ENCODE data around the gene COX6B1. TPM values are rescaled to one million over a fixed set of nuclear protein-coding genes. Genes with fewer than 3 reads are reported as not detected.

The COX6B1 gene
- total RNA-seq, 1 donor from 2014 or later: 368 TPM

DNA sequence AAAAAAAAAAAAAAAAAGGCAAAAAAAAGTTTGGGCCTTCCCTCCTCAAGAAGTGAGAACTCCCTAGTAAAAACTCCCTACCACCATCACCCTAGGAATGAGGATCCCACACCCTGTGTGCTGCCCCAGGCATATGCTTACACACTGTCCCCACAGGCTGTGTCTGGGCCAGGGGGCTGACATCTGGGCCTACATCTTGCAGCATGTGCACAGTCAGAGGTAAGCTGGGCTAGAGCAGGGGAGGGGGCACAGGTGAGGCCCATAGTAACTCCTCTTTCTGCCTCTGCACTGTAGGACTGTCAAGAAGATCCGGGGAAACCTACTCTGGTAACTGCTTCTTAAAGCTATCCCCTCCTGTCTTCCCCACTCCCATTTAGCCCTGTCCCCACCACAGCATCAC lies 34.5 kb upstream of the COX6B1 start:
- H3K27me3 ChIP-seq (ENCODE audit: control insufficient read depth in 3 of 3, insufficient read depth in 3 of 3, low read length in 3 of 3): no peaks in the 10 kb centered on the region
- H3K9me3 ChIP-seq (ENCODE audit: control insufficient read depth in 3 of 3, low read length in 3 of 3): no peaks in the 10 kb centered on the region
- peaks cover 6 to 12% (median 9%) of the 10 kb centered on the region in 3 donors for H3K36me3 ChIP-seq (ENCODE audit: control insufficient read depth in 3 of 3, insufficient read depth in 3 of 3, low read length in 3 of 3)
- no peak overlapping the region for H3K27ac ChIP-seq (ENCODE audit: low read depth, low read length)
- peaks cover 11 to 16% (median 14%) of the 10 kb centered on the region in 3 donors for H3K4me1 ChIP-seq (ENCODE audit: control insufficient read depth in 3 of 3, insufficient read depth in 3 of 3, low read length in 3 of 3)
- peak overlapping the region in 1 of 3 donors; percentile 16 for H3K9ac ChIP-seq (ENCODE audit: low read depth in 1 of 3, low read length in 3 of 3)
- H3K4me3 ChIP-seq (ENCODE audit: low read length in 3 of 3): no peak overlapping the region

DNA sequence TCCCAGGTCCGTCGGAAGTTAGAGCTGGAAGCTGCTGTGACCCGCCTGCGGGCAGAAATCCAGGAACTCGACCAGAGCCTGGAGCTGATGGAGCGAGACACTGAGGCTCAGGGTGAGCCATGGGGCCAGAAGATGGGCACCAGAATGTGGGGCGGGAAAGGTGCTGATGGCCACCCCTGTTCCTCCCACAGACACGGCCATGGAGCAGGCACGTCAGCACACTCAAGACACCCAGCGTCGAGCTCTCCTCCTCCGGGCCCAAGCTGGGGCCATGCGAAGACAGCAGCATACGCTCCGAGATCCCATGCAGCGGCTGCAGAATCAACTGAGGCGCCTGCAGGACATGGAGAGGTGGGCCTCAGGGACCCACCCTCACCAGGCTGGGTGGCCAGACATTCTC lies 33.1 kb upstream of the COX6B1 start:
- Histone ChIP-seq H3K36me3 (ENCODE audit: control insufficient read depth in 3 of 3, insufficient read depth in 3 of 3, low read length in 3 of 3) (peaks cover 6 to 16% (median 9%) of the 10 kb centered on the region in 3 donors), H3K9ac (ENCODE audit: low read depth in 1 of 3, low read length in 3 of 3) (no peak overlapping the region), H3K4me1 (ENCODE audit: control insufficient read depth in 3 of 3, insufficient read depth in 3 of 3, low read length in 3 of 3) (peaks cover 11 to 16% (median 14%) of the 10 kb centered on the region in 3 donors), H3K27ac (ENCODE audit: low read depth, low read length) (no peak overlapping the region), H3K9me3 (ENCODE audit: control insufficient read depth in 3 of 3, low read length in 3 of 3) (no peaks in the 10 kb centered on the region), H3K4me3 (ENCODE audit: low read length in 3 of 3) (no peak overlapping the region), H3K27me3 (ENCODE audit: control insufficient read depth in 3 of 3, insufficient read depth in 3 of 3, low read length in 3 of 3) (no peaks in the 10 kb centered on the region)

DNA sequence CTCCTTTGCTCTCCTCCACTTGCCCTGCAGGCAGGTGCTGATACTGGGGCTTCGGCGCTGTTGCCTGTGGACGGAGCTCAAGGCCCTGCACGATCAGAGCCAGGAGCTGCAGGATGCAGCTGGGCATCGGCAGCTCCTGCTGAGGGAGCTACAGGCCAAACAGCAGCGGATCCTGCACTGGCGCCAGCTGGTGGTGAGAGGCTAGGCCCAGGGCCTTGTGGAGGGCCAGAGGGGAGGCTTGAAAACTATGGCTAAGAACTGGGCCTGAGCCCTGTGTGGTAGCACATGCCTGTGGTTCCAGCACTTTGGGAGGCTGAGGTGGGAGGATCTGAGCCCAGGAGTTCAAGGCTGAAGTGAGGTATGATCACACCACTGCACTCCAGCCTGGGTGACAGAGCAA lies 29.3 kb upstream of the COX6B1 start:
- Histone ChIP-seq H3K4me3 (ENCODE audit: low read length in 3 of 3) (no peak overlapping the region), H3K9ac (ENCODE audit: low read depth in 1 of 3, low read length in 3 of 3) (no peak overlapping the region), H3K4me1 (ENCODE audit: control insufficient read depth in 3 of 3, insufficient read depth in 3 of 3, low read length in 3 of 3) (no peaks in the 10 kb centered on the region), H3K36me3 (ENCODE audit: control insufficient read depth in 3 of 3, insufficient read depth in 3 of 3, low read length in 3 of 3) (peaks cover 13 to 23% (median 14%) of the 10 kb centered on the region in 3 donors), H3K27ac (ENCODE audit: low read depth, low read length) (no peak overlapping the region), H3K9me3 (ENCODE audit: control insufficient read depth in 3 of 3, low read length in 3 of 3) (no peaks in the 10 kb centered on the region), H3K27me3 (ENCODE audit: control insufficient read depth in 3 of 3, insufficient read depth in 3 of 3, low read length in 3 of 3) (no peaks in the 10 kb centered on the region)

DNA sequence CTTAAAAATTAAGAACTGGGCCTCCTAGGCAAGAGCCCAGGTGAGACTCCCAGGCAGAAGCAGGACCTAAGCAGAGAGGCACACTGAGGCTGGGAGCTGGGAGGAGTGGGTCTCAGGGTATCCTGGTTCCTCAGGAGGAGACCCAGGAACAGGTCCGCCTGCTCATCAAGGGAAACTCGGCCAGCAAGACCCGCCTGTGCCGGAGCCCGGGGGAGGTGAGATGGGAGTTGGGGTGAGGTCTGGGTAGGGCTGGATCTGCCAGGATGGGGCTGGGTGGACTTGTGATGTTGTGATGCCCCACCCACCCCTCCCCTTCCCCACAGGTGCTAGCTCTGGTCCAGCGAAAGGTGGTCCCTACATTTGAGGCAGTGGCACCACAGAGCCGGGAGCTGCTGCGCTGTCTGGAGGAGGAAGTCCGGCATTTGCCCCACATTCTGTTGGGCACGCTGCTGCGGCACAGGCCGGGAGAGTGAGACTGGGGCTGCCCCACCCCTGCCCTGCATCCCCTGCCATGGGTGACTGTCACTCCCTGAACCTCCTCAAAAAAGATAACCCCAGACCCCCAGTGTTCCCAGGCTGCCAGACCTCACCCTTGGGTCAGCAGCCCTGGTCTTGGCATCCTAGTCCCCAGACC lies 28.7 kb upstream of the COX6B1 start:
- no peak overlapping the region for H3K27ac ChIP-seq (ENCODE audit: low read depth, low read length)
- no peaks in the 10 kb centered on the region for H3K27me3 ChIP-seq (ENCODE audit: control insufficient read depth in 3 of 3, insufficient read depth in 3 of 3, low read length in 3 of 3)
- H3K36me3 ChIP-seq (ENCODE audit: control insufficient read depth in 3 of 3, insufficient read depth in 3 of 3, low read length in 3 of 3): peaks cover 13 to 23% (median 14%) of the 10 kb centered on the region in 3 donors
- no peaks in the 10 kb centered on the region for H3K4me1 ChIP-seq (ENCODE audit: control insufficient read depth in 3 of 3, insufficient read depth in 3 of 3, low read length in 3 of 3)
- no peak overlapping the region for H3K4me3 ChIP-seq (ENCODE audit: low read length in 3 of 3)
- H3K9ac ChIP-seq (ENCODE audit: low read depth in 1 of 3, low read length in 3 of 3): no peak overlapping the region
- H3K9me3 ChIP-seq (ENCODE audit: control insufficient read depth in 3 of 3, low read length in 3 of 3): no peaks in the 10 kb centered on the region

DNA sequence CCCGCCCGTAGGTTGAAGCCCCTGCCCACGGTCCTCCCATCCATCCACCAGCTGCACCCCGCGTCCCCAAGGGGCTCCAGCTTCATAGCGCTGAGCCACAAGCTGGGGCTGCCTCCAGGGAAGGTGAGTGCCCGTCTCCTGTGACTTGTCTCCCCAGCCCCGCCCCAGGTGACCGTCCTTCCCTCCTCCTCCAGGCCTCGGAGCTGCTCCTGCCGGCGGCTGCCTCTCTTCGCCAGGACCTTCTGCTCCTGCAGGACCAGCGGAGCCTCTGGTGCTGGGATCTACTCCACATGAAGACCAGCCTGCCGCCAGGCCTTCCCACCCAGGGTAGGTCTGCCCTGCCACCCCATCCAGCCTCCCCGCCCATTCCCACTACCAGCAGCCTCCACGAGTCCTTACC lies 28.1 kb upstream of the COX6B1 start:
- no peak overlapping the region for H3K4me3 ChIP-seq (ENCODE audit: low read length in 3 of 3)
- no peak overlapping the region for H3K27ac ChIP-seq (ENCODE audit: low read depth, low read length)
- no peaks in the 10 kb centered on the region for H3K27me3 ChIP-seq (ENCODE audit: control insufficient read depth in 3 of 3, insufficient read depth in 3 of 3, low read length in 3 of 3)
- no peak overlapping the region for H3K9ac ChIP-seq (ENCODE audit: low read depth in 1 of 3, low read length in 3 of 3)
- H3K9me3 ChIP-seq (ENCODE audit: control insufficient read depth in 3 of 3, low read length in 3 of 3): no peaks in the 10 kb centered on the region
- H3K36me3 ChIP-seq (ENCODE audit: control insufficient read depth in 3 of 3, insufficient read depth in 3 of 3, low read length in 3 of 3): peaks cover 13 to 20% (median 14%) of the 10 kb centered on the region in 3 donors
- H3K4me1 ChIP-seq (ENCODE audit: control insufficient read depth in 3 of 3, insufficient read depth in 3 of 3, low read length in 3 of 3): no peaks in the 10 kb centered on the region

DNA sequence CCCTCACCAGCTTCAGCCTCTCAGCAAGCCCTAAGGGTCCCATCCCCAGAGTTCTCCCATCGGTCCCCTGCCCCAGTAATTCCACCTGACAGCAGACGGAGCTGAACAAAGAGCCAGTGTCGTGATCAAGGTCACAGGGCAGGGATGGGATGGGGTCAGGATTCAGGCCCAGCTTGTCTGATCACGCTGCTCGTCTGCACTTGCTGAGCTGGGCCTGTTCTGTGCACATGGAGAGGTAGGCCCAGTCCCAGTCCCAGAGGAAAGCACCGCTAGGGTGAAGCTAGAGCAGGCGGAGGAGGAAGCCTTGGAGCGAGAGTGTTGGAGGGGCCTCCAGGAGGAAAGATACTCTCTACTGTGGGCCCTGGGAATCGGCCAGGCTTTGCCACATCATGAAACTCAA lies 26.4 kb upstream of the COX6B1 start:
- Histone ChIP-seq H3K9ac (ENCODE audit: low read depth in 1 of 3, low read length in 3 of 3) (no peak overlapping the region), H3K9me3 (ENCODE audit: control insufficient read depth in 3 of 3, low read length in 3 of 3) (no peaks in the 10 kb centered on the region), H3K4me3 (ENCODE audit: low read length in 3 of 3) (no peak overlapping the region), H3K27ac (ENCODE audit: low read depth, low read length) (no peak overlapping the region), H3K27me3 (ENCODE audit: control insufficient read depth in 3 of 3, insufficient read depth in 3 of 3, low read length in 3 of 3) (no peaks in the 10 kb centered on the region), H3K4me1 (ENCODE audit: control insufficient read depth in 3 of 3, insufficient read depth in 3 of 3, low read length in 3 of 3) (no peaks in the 10 kb centered on the region), H3K36me3 (ENCODE audit: control insufficient read depth in 3 of 3, insufficient read depth in 3 of 3, low read length in 3 of 3) (peaks cover 11 to 14% (median 13%) of the 10 kb centered on the region in 3 donors)

DNA sequence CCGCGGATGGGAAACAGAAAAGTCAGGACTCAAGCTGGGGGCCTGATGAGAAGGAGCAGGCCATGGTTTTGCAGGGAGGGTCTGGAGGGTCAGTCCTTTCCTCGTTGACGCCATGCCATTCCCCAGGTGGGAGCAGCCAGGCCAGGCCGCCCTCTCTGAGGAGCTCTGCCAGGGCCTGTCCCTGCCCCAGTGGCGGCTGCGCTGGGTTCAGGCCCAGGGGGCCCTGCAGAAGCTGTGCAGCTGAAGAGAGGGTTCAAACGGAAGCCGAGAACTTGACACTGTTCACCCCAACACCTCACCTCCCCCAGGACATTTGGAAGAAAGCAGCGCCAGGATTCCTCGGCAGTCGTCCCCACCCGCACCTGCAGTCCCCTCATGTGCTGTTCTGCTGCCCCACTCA lies 25.4 kb upstream of the COX6B1 start:
- Histone ChIP-seq H3K27ac (ENCODE audit: low read depth, low read length) (no peak overlapping the region), H3K36me3 (ENCODE audit: control insufficient read depth in 3 of 3, insufficient read depth in 3 of 3, low read length in 3 of 3) (peaks cover 6 to 11% (median 9%) of the 10 kb centered on the region in 3 donors), H3K9ac (ENCODE audit: low read depth in 1 of 3, low read length in 3 of 3) (no peak overlapping the region), H3K27me3 (ENCODE audit: control insufficient read depth in 3 of 3, insufficient read depth in 3 of 3, low read length in 3 of 3) (no peaks in the 10 kb centered on the region), H3K4me1 (ENCODE audit: control insufficient read depth in 3 of 3, insufficient read depth in 3 of 3, low read length in 3 of 3) (peaks cover 0 to 2% (median 2%) of the 10 kb centered on the region in 3 donors), H3K9me3 (ENCODE audit: control insufficient read depth in 3 of 3, low read length in 3 of 3) (no peaks in the 10 kb centered on the region), H3K4me3 (ENCODE audit: low read length in 3 of 3) (no peak overlapping the region)

DNA sequence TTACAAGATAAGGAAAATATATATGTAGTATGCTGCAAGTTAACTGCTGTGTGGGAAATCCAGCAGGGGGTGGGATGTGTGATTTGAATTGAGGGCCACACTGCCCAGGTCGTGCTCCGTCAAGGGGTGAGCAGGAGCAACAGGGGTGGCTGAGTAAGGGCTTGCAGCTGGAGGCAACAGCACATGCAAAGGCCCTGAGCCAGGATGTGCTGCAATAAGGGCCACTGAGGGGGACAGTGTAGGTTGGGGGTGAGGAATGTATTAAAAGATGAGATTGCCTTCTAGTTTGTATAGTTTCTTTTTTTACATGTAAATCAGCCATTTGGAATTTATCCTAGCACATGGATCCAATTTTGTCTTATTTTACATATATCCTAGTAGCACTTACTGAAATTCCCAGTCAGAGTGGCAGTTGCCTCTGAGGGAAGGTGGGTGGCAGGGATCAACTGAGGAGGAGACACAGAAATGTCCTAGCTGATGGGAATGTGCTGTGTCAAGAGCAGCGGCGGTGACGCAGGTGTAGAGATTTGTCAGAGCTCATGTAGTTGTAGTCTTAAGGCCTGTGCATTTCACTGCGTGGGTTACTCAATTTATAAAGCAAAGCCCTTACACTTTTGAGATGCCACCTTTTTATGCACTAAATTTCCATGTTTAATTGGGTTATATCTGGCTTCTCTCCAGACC lies 24.7 kb upstream of the COX6B1 start:
- Histone ChIP-seq H3K36me3 (ENCODE audit: control insufficient read depth in 3 of 3, insufficient read depth in 3 of 3, low read length in 3 of 3) (peaks cover 5 to 11% (median 7%) of the 10 kb centered on the region in 3 donors), H3K9ac (ENCODE audit: low read depth in 1 of 3, low read length in 3 of 3) (no peak overlapping the region), H3K9me3 (ENCODE audit: control insufficient read depth in 3 of 3, low read length in 3 of 3) (no peaks in the 10 kb centered on the region), H3K27me3 (ENCODE audit: control insufficient read depth in 3 of 3, insufficient read depth in 3 of 3, low read length in 3 of 3) (no peaks in the 10 kb centered on the region), H3K4me1 (ENCODE audit: control insufficient read depth in 3 of 3, insufficient read depth in 3 of 3, low read length in 3 of 3) (peaks cover 0 to 9% (median 7%) of the 10 kb centered on the region in 3 donors), H3K4me3 (ENCODE audit: low read length in 3 of 3) (no peak overlapping the region), H3K27ac (ENCODE audit: low read depth, low read length) (no peak overlapping the region)

DNA sequence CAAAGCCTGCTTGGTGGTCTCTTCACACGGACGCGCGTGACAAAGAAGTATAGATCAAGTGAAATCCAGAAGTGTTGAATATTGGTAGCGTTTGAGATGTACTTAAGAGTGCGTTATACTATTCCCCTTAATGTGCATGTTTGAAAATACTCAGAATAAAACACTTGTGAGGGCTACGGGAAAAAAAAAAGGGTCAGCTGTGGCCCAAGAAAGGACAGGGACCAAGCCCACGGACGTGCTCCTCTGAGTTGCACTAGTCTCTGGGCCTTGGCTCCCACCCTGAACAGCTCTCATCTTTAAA lies 19.9 kb upstream of the COX6B1 start:
- H3K4me1 ChIP-seq (ENCODE audit: control insufficient read depth in 3 of 3, insufficient read depth in 3 of 3, low read length in 3 of 3): peaks cover 6 to 15% (median 14%) of the 10 kb centered on the region in 3 donors
- peak overlapping the region; percentile 80 to 96 (median 94) for H3K4me3 ChIP-seq (ENCODE audit: low read length in 3 of 3)
- peak overlapping the region; percentile 85 to 97 (median 90) for H3K9ac ChIP-seq (ENCODE audit: low read depth in 1 of 3, low read length in 3 of 3)
- peaks cover 29 to 31% (median 30%) of the 10 kb centered on the region in 3 donors for H3K36me3 ChIP-seq (ENCODE audit: control insufficient read depth in 3 of 3, insufficient read depth in 3 of 3, low read length in 3 of 3)
- H3K27me3 ChIP-seq (ENCODE audit: control insufficient read depth in 3 of 3, insufficient read depth in 3 of 3, low read length in 3 of 3): no peaks in the 10 kb centered on the region
- H3K27ac ChIP-seq (ENCODE audit: low read depth, low read length): peak overlapping the region; percentile 88
- no peaks in the 10 kb centered on the region for H3K9me3 ChIP-seq (ENCODE audit: control insufficient read depth in 3 of 3, low read length in 3 of 3)

DNA sequence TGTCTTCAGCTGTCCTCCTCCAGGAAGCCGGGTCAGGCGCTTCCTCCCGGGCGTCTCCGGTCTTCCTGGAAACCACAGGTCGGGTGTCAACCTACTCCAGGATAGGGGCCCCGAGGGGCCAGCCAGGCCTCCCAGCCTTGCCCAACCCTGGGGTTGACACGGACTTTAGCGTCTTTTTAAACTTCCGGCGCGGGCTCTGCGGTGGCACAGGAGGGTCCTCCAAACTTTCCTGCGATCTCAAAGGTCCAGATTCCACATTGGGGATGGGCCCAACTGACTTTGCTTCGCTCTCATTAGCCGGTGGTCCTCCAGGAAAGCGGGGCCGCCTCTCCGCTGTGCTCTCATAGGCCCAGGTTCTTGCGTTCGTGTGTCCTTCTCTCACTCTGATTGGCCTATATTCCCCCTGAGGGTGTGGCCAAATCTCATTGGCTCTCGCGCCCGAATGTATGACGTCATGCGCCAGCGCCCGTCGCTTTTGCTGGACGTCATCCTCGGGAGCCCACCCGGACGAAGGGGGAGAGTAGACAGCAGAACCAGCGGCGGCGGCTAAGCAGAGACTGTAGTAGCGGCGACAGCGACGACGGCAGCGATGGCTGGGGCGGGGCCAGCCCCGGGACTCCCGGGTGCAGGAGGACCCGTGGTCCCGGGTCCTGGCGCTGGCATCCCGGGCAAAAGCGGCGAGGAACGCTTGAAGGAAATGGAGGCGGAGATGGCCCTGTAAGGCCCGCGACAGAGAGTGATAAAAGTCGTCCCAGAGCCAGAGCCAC lies 19.4 kb upstream of the COX6B1 start, which contains the start of gene RBM42:
Gene RBM42, plus strand, starts transcription at position 472 of the 767 bp plus-strand sequence. Its CDS starts 118 bp downstream, at position 590.
- no peaks in the 10 kb centered on the region for H3K9me3 ChIP-seq (ENCODE audit: control insufficient read depth in 3 of 3, low read length in 3 of 3)
- peaks cover 6 to 15% (median 14%) of the 10 kb centered on the region in 3 donors for H3K4me1 ChIP-seq (ENCODE audit: control insufficient read depth in 3 of 3, insufficient read depth in 3 of 3, low read length in 3 of 3)
- peaks cover 32 to 35% (median 32%) of the 10 kb centered on the region in 3 donors for H3K36me3 ChIP-seq (ENCODE audit: control insufficient read depth in 3 of 3, insufficient read depth in 3 of 3, low read length in 3 of 3)
- peak within 1 kb of the TSS; percentile 88 for H3K27ac ChIP-seq (ENCODE audit: low read depth, low read length)
- no peaks in the 10 kb centered on the region for H3K27me3 ChIP-seq (ENCODE audit: control insufficient read depth in 3 of 3, insufficient read depth in 3 of 3, low read length in 3 of 3)
- H3K9ac ChIP-seq (ENCODE audit: low read depth in 1 of 3, low read length in 3 of 3): peak within 1 kb of the TSS; percentile 96 to 98 (median 97)
- H3K4me3 ChIP-seq (ENCODE audit: low read length in 3 of 3): peak within 1 kb of the TSS; percentile 94 to 97 (median 96)
